Liver (tissue), 9 donors: ENCODE measurements around the gene NDUFS7. TPM values are rescaled to one million over a fixed set of nuclear protein-coding genes. Genes with fewer than 3 reads are reported as not detected.

Source experiments
- DNase-seq: peaks from one replicate; pipeline ENCODE4 v3.0.0-alpha.2; 2017; ENCODE audit warnings: low spot score
- H3K27ac ChIP-seq, 2 donors: one replicate each; pipeline ENCODE4 v1.7.0; 2013; ENCODE audit warnings: inconsistent platforms in 2 of 2, low read length in 2 of 2, control low read depth in 1 of 2, low read depth in 1 of 2, mild to moderate bottlenecking in 1 of 2
- H3K27me3 ChIP-seq, 4 donors: one replicate each; pipeline versions ENCODE4 v1.6.1 to v1.7.0; 2013; ENCODE audit warnings: low read length in 3 of 4, inconsistent platforms in 1 of 4, mild to moderate bottlenecking in 1 of 4, moderate library complexity in 1 of 4; ENCODE audit not compliant: control insufficient read depth in 4 of 4, insufficient read depth in 4 of 4
- H3K36me3 ChIP-seq, 4 donors: one replicate each; pipeline versions ENCODE4 v1.6.1 to v1.7.0; 2013; ENCODE audit warnings: low read length in 3 of 4, mild to moderate bottlenecking in 3 of 4, low read depth in 1 of 4, moderate library complexity in 1 of 4; ENCODE audit not compliant: control insufficient read depth in 4 of 4, insufficient read depth in 3 of 4
- H3K4me1 ChIP-seq, 4 donors: one replicate each; pipeline versions ENCODE4 v1.6.1 to v1.7.0; 2013; ENCODE audit warnings: low read length in 3 of 4, mild to moderate bottlenecking in 3 of 4, moderate library complexity in 1 of 4; ENCODE audit not compliant: control insufficient read depth in 4 of 4, insufficient read depth in 4 of 4
- H3K4me3 ChIP-seq, 3 donors: one replicate each; pipeline versions ENCODE4 v1.6.1 to v1.7.0; 2013; ENCODE audit warnings: low read length in 3 of 3, control low read depth in 1 of 3, low read depth in 1 of 3, mild to moderate bottlenecking in 1 of 3
- H3K9ac ChIP-seq, 2 donors: one replicate each; pipeline ENCODE4 v1.7.0; 2013; ENCODE audit warnings: low read length in 2 of 2, mild to moderate bottlenecking in 2 of 2, moderate library complexity in 2 of 2, control low read depth in 1 of 2, low read depth in 1 of 2
- H3K9me3 ChIP-seq, 4 donors: one replicate each; pipeline versions ENCODE4 v1.6.1 to v1.7.0; 2013; ENCODE audit warnings: low read length in 3 of 4; ENCODE audit not compliant: control insufficient read depth in 4 of 4
- ATF3 ChIP-seq: IDR thresholded peaks from 2 replicates; pipeline ENCODE4 v1.6.1; 2016; ENCODE audit warnings: antibody characterized with exemption
- EGR1 ChIP-seq, 2 donors: IDR thresholded peaks; 2 replicates each; pipeline ENCODE4 v1.6.1; 2016 to 2018; ENCODE audit warnings: antibody characterized with exemption in 2 of 2, low read depth in 2 of 2
- FOXA1 ChIP-seq: IDR thresholded peaks from 2 replicates; pipeline ENCODE4 v1.6.1; 2016; ENCODE audit warnings: antibody characterized with exemption
- FOXA2 ChIP-seq: IDR thresholded peaks from 2 replicates; pipeline ENCODE4 v1.6.1; 2016; ENCODE audit warnings: antibody characterized with exemption
- GABPA ChIP-seq, 2 donors: IDR thresholded peaks in 1 of 2; conservative IDR thresholded peaks in 1 of 2; 2 replicates each; pipeline ENCODE4 v1.6.1; 2016; ENCODE audit warnings: antibody characterized with exemption in 2 of 2, mild to moderate bottlenecking in 1 of 2, moderate library complexity in 1 of 2
- HNF4A ChIP-seq, 2 donors: conservative IDR thresholded peaks; 2 replicates each; pipeline ENCODE4 v1.6.1; 2016; ENCODE audit warnings: antibody characterized with exemption in 2 of 2, mild to moderate bottlenecking in 2 of 2
- HNF4G ChIP-seq: IDR thresholded peaks from 2 replicates; pipeline ENCODE4 v1.6.1; 2016; ENCODE audit warnings: antibody characterized with exemption
- JUND ChIP-seq, 2 donors: IDR thresholded peaks; 2 replicates each; pipeline ENCODE4 v1.6.1; 2016; ENCODE audit warnings: antibody characterized with exemption in 2 of 2
- NR2F2 ChIP-seq: IDR thresholded peaks from 2 replicates; pipeline ENCODE4 v1.6.1; 2016; ENCODE audit warnings: antibody characterized with exemption
- RAD21 ChIP-seq, 2 donors: IDR thresholded peaks; 2 replicates each; pipeline ENCODE4 v1.6.1; 2016; ENCODE audit warnings: antibody characterized with exemption in 2 of 2, mild to moderate bottlenecking in 2 of 2
- REST ChIP-seq: IDR thresholded peaks from 2 replicates; pipeline ENCODE4 v1.6.1; 2016; ENCODE audit warnings: antibody characterized with exemption, mild to moderate bottlenecking
- RXRA ChIP-seq, 2 donors: IDR thresholded peaks; 2 replicates each; pipeline ENCODE4 v1.6.1; 2017 to 2018; ENCODE audit warnings: antibody characterized with exemption in 2 of 2, mild to moderate bottlenecking in 1 of 2
- SP1 ChIP-seq: IDR thresholded peaks from 2 replicates; pipeline ENCODE4 v1.6.1; 2018; ENCODE audit warnings: antibody characterized with exemption, mild to moderate bottlenecking
- TAF1 ChIP-seq: conservative IDR thresholded peaks from 2 replicates; pipeline ENCODE4 v1.6.1; 2016; ENCODE audit warnings: antibody characterized with exemption, mild to moderate bottlenecking
- YY1 ChIP-seq: IDR thresholded peaks from 2 replicates; pipeline ENCODE4 v1.6.1; 2016; ENCODE audit warnings: antibody characterized with exemption, mild to moderate bottlenecking
- ZBTB33 ChIP-seq: IDR thresholded peaks from 2 replicates; pipeline ENCODE4 v1.6.1; 2016; ENCODE audit warnings: antibody characterized with exemption
- WGBS: extraction: QIAGEN DNeasy Blood & Tissue Kit; methylation state at CpG from one replicate; pipeline ENCODE4 v1.1.7; 2013; 5-methylcytosine and 5-hydroxymethylcytosine counted together
- polyA plus RNA-seq, 2 donors: library from polyadenylated mRNA; stranded (reverse) in 1 of 2; unstranded in 1 of 2; fragments of 200-250 nt in 1 of 2; fragments of >200 nt in 1 of 2; fragmentation: Nextera tagmentation in 1 of 2; extraction: Ambion mirVana in 1 of 2; gene quantifications; one replicate each; pipeline versions ENCODE4 v1.2.1 to v1.2.3, GENCODE V29; 2013 to 2015
- total RNA-seq, 2 donors: library from RNA; depleted of rRNA; stranded (reverse); fragments of >200 nt; gene quantifications; one replicate each; pipeline ENCODE4 v1.2.3, GENCODE V29; 2014
- TF ChIP-seq, protein P1 (sequence below): IDR thresholded peaks from 2 replicates; pipeline ENCODE4 v1.6.1; 2016; ENCODE audit warnings: antibody characterized with exemption
- TF ChIP-seq, protein P2 (sequence below): fragments of 150-350 bp; IDR thresholded peaks from 2 replicates; pipeline ENCODE4 v1.5.1; 2017; ENCODE audit warnings: improper control_type of control experiment, low read depth, low read length; ENCODE audit not compliant: missing input control
- donor health status: healthy.
- donor health status: healthy.
- donor health status: healthy.
- donor health status: healthy.
- donor health status: healthy.

Gene NDUFS7
- total and polyA plus RNA-seq, 4 donors, result 54.4 to 185 (median 128) TPM

DNA sequence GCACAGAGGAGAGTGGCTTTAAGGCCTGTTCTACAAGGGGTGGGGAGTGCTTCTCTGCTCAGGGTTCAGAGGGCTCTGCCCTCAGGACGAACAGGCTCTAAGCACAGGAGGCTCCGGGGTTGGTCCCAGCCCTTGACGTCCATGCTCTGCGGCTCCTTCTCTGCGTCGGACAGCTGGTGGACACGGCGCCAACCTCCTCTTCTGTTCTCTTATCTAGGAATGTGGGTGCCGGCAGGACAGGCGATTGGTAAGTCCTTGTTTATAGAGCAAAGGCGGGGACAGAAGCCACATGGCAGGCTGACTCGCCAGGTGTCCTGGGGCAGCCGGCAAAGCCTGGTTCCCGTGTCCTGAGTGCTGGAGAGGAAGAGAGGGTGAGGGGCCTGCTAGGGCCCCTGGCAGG lies 46.0 kb downstream of the NDUFS7 start:
- Histone ChIP-seq H3K36me3 (peaks cover 9 to 50% (median 26%) of the 10 kb centered on the region in 4 donors), H3K4me3 (no peak overlapping the region), H3K27me3 (no peaks in the 10 kb centered on the region), H3K9me3 (no peaks in the 10 kb centered on the region), H3K4me1 (peaks cover 2 to 21% (median 8%) of the 10 kb centered on the region in 4 donors), H3K27ac (no peak overlapping the region), H3K9ac (no peak overlapping the region)
- TF ChIP-seq JUND (IDR thresholded peaks at IDR 0.05) (no peak), RXRA (IDR thresholded peaks at IDR 0.05) (no peak), SP1 (no peak), EGR1 (IDR thresholded peaks at IDR 0.05; ENCODE audit: low read depth in 2 of 2) (no peak), FOXA2 (no peak), ATF3 (no peak), NR2F2 (no peak)
- 61% methylated on average over 14 of the region's 14 CpGs for WGBS
- DNase-seq, result no peak

GRCh38 chr19:1430246-1430645 lies 46.5 kb downstream of the NDUFS7 start:
- Histone ChIP-seq H3K27ac (no peak overlapping the region), H3K4me3 (no peak overlapping the region), H3K27me3 (no peaks in the 10 kb centered on the region), H3K9ac (no peak overlapping the region), H3K9me3 (no peaks in the 10 kb centered on the region), H3K4me1 (peaks cover 0 to 16% (median 4%) of the 10 kb centered on the region in 4 donors), H3K36me3 (peaks cover 9 to 47% (median 25%) of the 10 kb centered on the region in 4 donors)
- no peak for DNase-seq
- WGBS, result 93% methylated on average over 14 of the region's 14 CpGs
- TF ChIP-seq HNF4G, result no peak
- TF ChIP-seq FOXA1, result no peak
- TF ChIP-seq RAD21 (IDR thresholded peaks at IDR 0.05), result no peak
- no peak for TF ChIP-seq TAF1
- TF ChIP-seq YY1, result no peak
- no peak for TF ChIP-seq FOXA2
- no peak for TF ChIP-seq JUND (IDR thresholded peaks at IDR 0.05)
- TF ChIP-seq RXRA (IDR thresholded peaks at IDR 0.05), result no peak
- TF ChIP-seq GABPA (IDR thresholded peaks at IDR 0.05 in 1 of 2, conservative IDR thresholded peaks at IDR 0.05 in 1 of 2), result no peak
- TF ChIP-seq REST, result no peak
- TF ChIP-seq ZBTB33, result no peak
- no peak for TF ChIP-seq SP1
- TF ChIP-seq, protein P1, sequence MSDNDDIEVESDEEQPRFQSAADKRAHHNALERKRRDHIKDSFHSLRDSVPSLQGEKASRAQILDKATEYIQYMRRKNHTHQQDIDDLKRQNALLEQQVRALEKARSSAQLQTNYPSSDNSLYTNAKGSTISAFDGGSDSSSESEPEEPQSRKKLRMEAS, result no peak
- TF ChIP-seq ATF3, result no peak
- TF ChIP-seq HNF4A (conservative IDR thresholded peaks at IDR 0.05), result no peak
- TF ChIP-seq, protein P2, sequence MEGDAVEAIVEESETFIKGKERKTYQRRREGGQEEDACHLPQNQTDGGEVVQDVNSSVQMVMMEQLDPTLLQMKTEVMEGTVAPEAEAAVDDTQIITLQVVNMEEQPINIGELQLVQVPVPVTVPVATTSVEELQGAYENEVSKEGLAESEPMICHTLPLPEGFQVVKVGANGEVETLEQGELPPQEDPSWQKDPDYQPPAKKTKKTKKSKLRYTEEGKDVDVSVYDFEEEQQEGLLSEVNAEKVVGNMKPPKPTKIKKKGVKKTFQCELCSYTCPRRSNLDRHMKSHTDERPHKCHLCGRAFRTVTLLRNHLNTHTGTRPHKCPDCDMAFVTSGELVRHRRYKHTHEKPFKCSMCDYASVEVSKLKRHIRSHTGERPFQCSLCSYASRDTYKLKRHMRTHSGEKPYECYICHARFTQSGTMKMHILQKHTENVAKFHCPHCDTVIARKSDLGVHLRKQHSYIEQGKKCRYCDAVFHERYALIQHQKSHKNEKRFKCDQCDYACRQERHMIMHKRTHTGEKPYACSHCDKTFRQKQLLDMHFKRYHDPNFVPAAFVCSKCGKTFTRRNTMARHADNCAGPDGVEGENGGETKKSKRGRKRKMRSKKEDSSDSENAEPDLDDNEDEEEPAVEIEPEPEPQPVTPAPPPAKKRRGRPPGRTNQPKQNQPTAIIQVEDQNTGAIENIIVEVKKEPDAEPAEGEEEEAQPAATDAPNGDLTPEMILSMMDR, result no peak
- no peak for TF ChIP-seq EGR1 (IDR thresholded peaks at IDR 0.05; ENCODE audit: low read depth in 2 of 2)
- no peak for TF ChIP-seq NR2F2
